ENCODE measurements around the gene TMEM35B.
"Not testable (repeated sequence)": the region's sequence is repeated elsewhere in the genome, so short reads cannot be mapped to it uniquely, and the experiment has no call there.

- not testable (repeated sequence) for TF ChIP-seq TAF1 (IDR thresholded peaks at IDR 0.05; ENCODE audit: low read depth, low read length); POLR2AphosphoS5 (IDR thresholded peaks at IDR 0.05; ENCODE audit: low read depth, low read length); POLR2A (IDR thresholded peaks at IDR 0.05; ENCODE audit: low read depth, low read length); POU2F2 (IDR thresholded peaks at IDR 0.05; ENCODE audit: low read depth, low read length); SPI1 (IDR thresholded peaks at IDR 0.05; ENCODE audit: low read depth, low read length); PAX5 (IDR thresholded peaks at IDR 0.05; ENCODE audit: insufficient read depth, low read length, severe bottlenecking)
Measured at GRCh38 chr1:34948739-34949138, 36.4 kb downstream of the TMEM35B start.
